HepG2 (cell line): ENCODE measurements around the gene VPS13D. TPM values are rescaled to one million over a fixed set of nuclear protein-coding genes. Genes with fewer than 3 reads are reported as not detected.

Experiments used
- ADNP ChIP-seq: sonication (generic); formaldehyde crosslinking; IDR thresholded peaks from 2 replicates; pipeline ENCODE4 v1.4.0; 2020; ENCODE audit warnings: missing genetic modification reagents
- ARNT2 ChIP-seq: sonication (generic); formaldehyde crosslinking; IDR thresholded peaks from 2 replicates; pipeline ENCODE4 v1.8.0; 2022; ENCODE audit warnings: mild to moderate bottlenecking, low read depth, missing genetic modification reagents, moderate library complexity
- CCDC6 ChIP-seq: sonication (generic); formaldehyde crosslinking; IDR thresholded peaks from 2 replicates; pipeline ENCODE4 v1.8.1; 2022; ENCODE audit warnings: mild to moderate bottlenecking, missing genetic modification reagents, moderate library complexity
- GATAD2A ChIP-seq: IDR thresholded peaks from 2 replicates; pipeline ENCODE4 v1.6.1; 2016
- HOXA5 ChIP-seq: sonication (generic); formaldehyde crosslinking; IDR thresholded peaks from 2 replicates; pipeline ENCODE4 v1.4.0; 2020; ENCODE audit warnings: missing genetic modification reagents
- KDM1A ChIP-seq: IDR thresholded peaks from 2 replicates; pipeline ENCODE4 v1.6.1; 2016; ENCODE audit warnings: missing compliant biosample characterization
- NFKB2 ChIP-seq: sonication (generic); formaldehyde crosslinking; IDR thresholded peaks from 2 replicates; pipeline ENCODE4 v1.4.0; 2020; ENCODE audit warnings: missing genetic modification reagents, borderline replicate concordance
- RFXAP ChIP-seq: sonication (generic); formaldehyde crosslinking; IDR thresholded peaks from 2 replicates; pipeline ENCODE4 v1.4.0; 2020; ENCODE audit warnings: missing genetic modification reagents, borderline replicate concordance
- SAP130 ChIP-seq: IDR thresholded peaks from 2 replicates; pipeline ENCODE4 v1.6.1; 2016; ENCODE audit warnings: low read depth
- SNRNP70 ChIP-seq: fragments of 200-400 bp; formaldehyde crosslinking; IDR thresholded peaks from 2 replicates; pipeline ENCODE4 v1.6.1; 2017; ENCODE audit warnings: mild to moderate bottlenecking, low read depth, low read length, moderate library complexity
- ZBTB42 ChIP-seq: sonication (generic); formaldehyde crosslinking; IDR thresholded peaks from 2 replicates; pipeline ENCODE4 v1.5.0; 2020; ENCODE audit warnings: mild to moderate bottlenecking, missing genetic modification reagents
- ZBTB7A ChIP-seq: sonication (generic); formaldehyde crosslinking; IDR thresholded peaks from 2 replicates; pipeline ENCODE4 v1.8.0; 2022; ENCODE audit warnings: mild to moderate bottlenecking, missing genetic modification reagents
- ZFP62 ChIP-seq: sonication (generic); formaldehyde crosslinking; IDR thresholded peaks from 2 replicates; pipeline ENCODE4 v1.4.0; 2020; ENCODE audit warnings: missing genetic modification reagents
- ZMYM3 ChIP-seq: sonication (generic); formaldehyde crosslinking; IDR thresholded peaks from 2 replicates; pipeline ENCODE4 v1.5.1; 2020; ENCODE audit warnings: mild to moderate bottlenecking, missing genetic modification reagents
- ZNF232 ChIP-seq: sonication (generic); formaldehyde crosslinking; IDR thresholded peaks from 2 replicates; pipeline ENCODE4 v1.4.0; 2020; ENCODE audit warnings: missing genetic modification reagents, borderline replicate concordance
- ZNF350 ChIP-seq: sonication (generic); formaldehyde crosslinking; IDR thresholded peaks from 2 replicates; pipeline ENCODE4 v1.4.0; 2020; ENCODE audit warnings: mild to moderate bottlenecking, low read depth, missing genetic modification reagents, borderline replicate concordance
- ZNF549 ChIP-seq: sonication (generic); formaldehyde crosslinking; IDR thresholded peaks from 2 replicates; pipeline ENCODE4 v1.5.0; 2020; ENCODE audit warnings: missing genetic modification reagents
- ZNF589 ChIP-seq: sonication (generic); formaldehyde crosslinking; conservative IDR thresholded peaks from 2 replicates; pipeline ENCODE4 v1.8.0; 2022; ENCODE audit warnings: mild to moderate bottlenecking, moderate library complexity, missing genetic modification reagents
- ZNF619 ChIP-seq: sonication (generic); formaldehyde crosslinking; IDR thresholded peaks from 2 replicates; pipeline ENCODE4 v1.4.0; 2020; ENCODE audit warnings: mild to moderate bottlenecking, missing genetic modification reagents
- polyA plus RNA-seq, 8 experiments: library from polyadenylated mRNA; depleted of rRNA in 3 of 8; stranded (reverse) in 7 of 8; unstranded in 1 of 8; fragments of >200 nt; fragmentation: Illumina TruSeq in 4 of 8; extraction: Trizol in 4 of 8; gene quantifications; 2 replicates each; pipeline versions ENCODE4 v1.2.1 to v1.2.3, GENCODE V29; 2011 to 2016; ENCODE audit warnings: low read depth in 4 of 8, missing spikeins in 1 of 8, mixed read lengths in 1 of 8; ENCODE audit not compliant: insufficient read depth in 1 of 8
- total RNA-seq, 5 experiments: library from RNA; depleted of rRNA; stranded (reverse); fragments of >200 nt; fragmentation: Illumina TruSeq; extraction: Trizol; gene quantifications; 2 replicates each; pipeline ENCODE4 v1.2.3, GENCODE V29; 2016; ENCODE audit warnings: low read depth in 1 of 5
- TF ChIP-seq, protein P1 (sequence below): sonication (generic); formaldehyde crosslinking; IDR thresholded peaks from 2 replicates; pipeline ENCODE4 v1.5.0; 2020; ENCODE audit warnings: missing genetic modification reagents
- TF ChIP-seq, protein P2 (sequence below): conservative IDR thresholded peaks from 2 replicates; pipeline ENCODE4 v1.6.1; 2018; ENCODE audit warnings: missing genetic modification reagents
- TF ChIP-seq, protein P3 (sequence below): sonication (generic); formaldehyde crosslinking; IDR thresholded peaks from 2 replicates; pipeline ENCODE4 v1.5.1; 2020; ENCODE audit warnings: missing genetic modification reagents, mild to moderate bottlenecking, borderline replicate concordance
- TF ChIP-seq, protein P4 (sequence below): sonication (generic); formaldehyde crosslinking; IDR thresholded peaks from 2 replicates; pipeline ENCODE4 v1.4.0; 2020; ENCODE audit warnings: missing genetic modification reagents; ENCODE audit errors: not compliant biosample characterization
- TF ChIP-seq, protein P5 (sequence below): sonication (generic); formaldehyde crosslinking; IDR thresholded peaks from 2 replicates; pipeline ENCODE4 v1.4.0; 2020; ENCODE audit warnings: low read depth, missing genetic modification reagents

Gene VPS13D
- total and polyA plus RNA-seq, 2 of the 13 experiments (the other 11 are each of a cell fraction or from before 2014, with no cell fraction given): 8.6 to 13.9 TPM

DNA sequence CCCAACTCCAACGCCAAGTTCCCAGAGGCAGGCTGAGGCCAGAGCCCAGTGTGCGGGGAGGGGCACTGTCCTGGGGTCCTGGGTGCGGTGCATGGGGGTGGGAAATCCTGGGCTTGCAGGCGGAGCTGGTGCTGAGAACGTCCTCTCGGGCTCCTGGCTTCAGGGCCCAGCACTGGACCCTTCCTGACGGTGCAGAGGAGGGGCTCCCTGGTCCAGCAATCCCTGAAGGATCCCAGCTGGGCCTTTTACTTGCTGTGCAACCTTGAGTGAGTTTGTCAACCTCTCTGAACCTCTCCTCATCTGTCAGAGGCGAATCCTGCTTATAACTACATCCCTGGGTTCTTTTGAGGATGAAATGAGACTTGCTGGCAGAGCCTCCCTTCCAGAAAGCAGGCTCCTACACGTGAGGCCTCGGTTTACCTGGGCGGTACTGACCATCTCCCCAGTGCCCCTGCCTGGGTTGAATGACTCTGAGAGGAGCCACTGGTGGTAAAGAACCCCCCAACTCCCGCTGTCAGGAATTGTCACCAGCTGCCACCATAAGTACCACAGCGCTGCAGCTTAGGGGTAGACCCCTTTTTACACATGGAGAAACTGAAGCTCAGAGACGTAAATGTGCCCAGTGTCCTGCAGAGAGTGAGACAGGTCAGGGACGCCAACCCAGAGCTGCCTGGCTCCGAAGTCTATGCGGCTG lies 310.9 kb downstream of the VPS13D start (continued):
- 0 out of 2 replicates have a peak, but pooled peaks have one; percentile 39 for TF ChIP-seq ARNT2 (CRISPR knock-in tag)
- TF ChIP-seq SNRNP70: no peak
- no peak for TF ChIP-seq ZNF619
- TF ChIP-seq ZNF350 (CRISPR knock-in tag): no peak
- TF ChIP-seq, protein P1, sequence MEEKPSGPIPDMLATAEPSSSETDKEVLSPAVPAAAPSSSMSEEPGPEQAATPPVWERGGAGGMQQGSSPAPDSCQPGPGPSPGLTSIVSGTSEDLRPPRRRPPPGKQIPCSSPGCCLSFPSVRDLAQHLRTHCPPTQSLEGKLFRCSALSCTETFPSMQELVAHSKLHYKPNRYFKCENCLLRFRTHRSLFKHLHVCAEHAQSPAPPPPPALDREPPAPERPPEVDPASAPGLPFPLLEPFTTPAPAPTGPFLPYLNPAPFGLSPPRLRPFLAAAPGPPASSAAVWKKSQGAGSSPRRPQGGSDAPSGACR (CRISPR knock-in tag): no peak
- TF ChIP-seq HOXA5 (CRISPR knock-in tag): no peak
- TF ChIP-seq, protein P2, sequence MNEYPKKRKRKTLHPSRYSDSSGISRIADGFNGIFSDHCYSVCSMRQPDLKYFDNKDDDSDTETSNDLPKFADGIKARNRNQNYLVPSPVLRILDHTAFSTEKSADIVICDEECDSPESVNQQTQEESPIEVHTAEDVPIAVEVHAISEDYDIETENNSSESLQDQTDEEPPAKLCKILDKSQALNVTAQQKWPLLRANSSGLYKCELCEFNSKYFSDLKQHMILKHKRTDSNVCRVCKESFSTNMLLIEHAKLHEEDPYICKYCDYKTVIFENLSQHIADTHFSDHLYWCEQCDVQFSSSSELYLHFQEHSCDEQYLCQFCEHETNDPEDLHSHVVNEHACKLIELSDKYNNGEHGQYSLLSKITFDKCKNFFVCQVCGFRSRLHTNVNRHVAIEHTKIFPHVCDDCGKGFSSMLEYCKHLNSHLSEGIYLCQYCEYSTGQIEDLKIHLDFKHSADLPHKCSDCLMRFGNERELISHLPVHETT (CRISPR knock-in tag): no peak
- TF ChIP-seq ZBTB42 (CRISPR knock-in tag): no peak
- TF ChIP-seq GATAD2A (CRISPR knock-in tag): no peak
- no peak for TF ChIP-seq ZNF589 (CRISPR knock-in tag)
- TF ChIP-seq, protein P3, sequence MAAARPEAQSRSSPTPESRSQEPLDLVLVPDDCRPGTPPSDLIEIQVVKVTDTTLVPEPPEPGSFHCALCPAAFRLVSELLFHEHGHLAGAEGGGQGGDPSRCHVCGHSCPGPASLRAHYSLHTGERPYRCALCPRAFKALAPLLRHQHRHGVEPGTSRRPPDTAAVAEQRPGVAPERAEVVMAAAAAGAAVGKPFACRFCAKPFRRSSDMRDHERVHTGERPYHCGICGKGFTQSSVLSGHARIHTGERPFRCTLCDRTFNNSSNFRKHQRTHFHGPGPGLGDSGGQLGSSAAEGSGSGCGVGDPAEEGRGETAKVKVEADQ (CRISPR knock-in tag): no peak
- TF ChIP-seq RFXAP (CRISPR knock-in tag): no peak; the same call in 1 of the 2 replicates
- TF ChIP-seq ZNF549 (CRISPR knock-in tag): no peak
- TF ChIP-seq CCDC6: no peak
- peak; percentile 57; the same call in 1 of the 2 replicates for TF ChIP-seq ZBTB7A (CRISPR knock-in tag)
- no peak for TF ChIP-seq ZNF232
- no peak for TF ChIP-seq NFKB2
- TF ChIP-seq SAP130: no peak
- TF ChIP-seq ZMYM3: peak; percentile 91
- TF ChIP-seq, protein P4, sequence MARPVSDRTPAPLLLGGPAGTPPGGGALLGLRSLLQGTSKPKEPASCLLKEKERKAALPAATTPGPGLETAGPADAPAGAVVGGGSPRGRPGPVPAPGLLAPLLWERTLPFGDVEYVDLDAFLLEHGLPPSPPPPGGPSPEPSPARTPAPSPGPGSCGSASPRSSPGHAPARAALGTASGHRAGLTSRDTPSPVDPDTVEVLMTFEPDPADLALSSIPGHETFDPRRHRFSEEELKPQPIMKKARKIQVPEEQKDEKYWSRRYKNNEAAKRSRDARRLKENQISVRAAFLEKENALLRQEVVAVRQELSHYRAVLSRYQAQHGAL (CRISPR knock-in tag): no peak
- TF ChIP-seq ADNP (CRISPR knock-in tag): peak; percentile 30; the same call in 1 of the 2 replicates
- TF ChIP-seq ZFP62: no peak
- TF ChIP-seq, protein P5, sequence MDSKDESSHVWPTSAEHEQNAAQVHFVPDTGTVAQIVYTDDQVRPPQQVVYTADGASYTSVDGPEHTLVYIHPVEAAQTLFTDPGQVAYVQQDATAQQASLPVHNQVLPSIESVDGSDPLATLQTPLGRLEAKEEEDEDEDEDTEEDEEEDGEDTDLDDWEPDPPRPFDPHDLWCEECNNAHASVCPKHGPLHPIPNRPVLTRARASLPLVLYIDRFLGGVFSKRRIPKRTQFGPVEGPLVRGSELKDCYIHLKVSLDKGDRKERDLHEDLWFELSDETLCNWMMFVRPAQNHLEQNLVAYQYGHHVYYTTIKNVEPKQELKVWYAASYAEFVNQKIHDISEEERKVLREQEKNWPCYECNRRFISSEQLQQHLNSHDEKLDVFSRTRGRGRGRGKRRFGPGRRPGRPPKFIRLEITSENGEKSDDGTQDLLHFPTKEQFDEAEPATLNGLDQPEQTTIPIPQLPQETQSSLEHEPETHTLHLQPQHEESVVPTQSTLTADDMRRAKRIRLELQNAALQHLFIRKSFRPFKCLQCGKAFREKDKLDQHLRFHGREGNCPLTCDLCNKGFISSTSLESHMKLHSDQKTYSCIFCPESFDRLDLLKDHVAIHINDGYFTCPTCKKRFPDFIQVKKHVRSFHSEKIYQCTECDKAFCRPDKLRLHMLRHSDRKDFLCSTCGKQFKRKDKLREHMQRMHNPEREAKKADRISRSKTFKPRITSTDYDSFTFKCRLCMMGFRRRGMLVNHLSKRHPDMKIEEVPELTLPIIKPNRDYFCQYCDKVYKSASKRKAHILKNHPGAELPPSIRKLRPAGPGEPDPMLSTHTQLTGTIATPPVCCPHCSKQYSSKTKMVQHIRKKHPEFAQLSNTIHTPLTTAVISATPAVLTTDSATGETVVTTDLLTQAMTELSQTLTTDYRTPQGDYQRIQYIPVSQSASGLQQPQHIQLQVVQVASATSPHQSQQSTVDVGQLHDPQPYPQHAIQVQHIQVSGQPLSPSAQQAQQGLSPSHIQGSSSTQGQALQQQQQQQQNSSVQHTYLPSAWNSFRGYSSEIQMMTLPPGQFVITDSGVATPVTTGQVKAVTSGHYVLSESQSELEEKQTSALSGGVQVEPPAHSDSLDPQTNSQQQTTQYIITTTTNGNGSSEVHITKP (CRISPR knock-in tag): no peak
- peak; percentile 84 for TF ChIP-seq KDM1A (CRISPR knock-in tag)
